Muscle layer of duodenum (tissue), 2 donors: Measurements from ENCODE around the gene CDA.

Experiments used
- H3K27ac ChIP-seq: one replicate; pipeline ENCODE4 v1.7.0; 2013; ENCODE audit warnings: mild to moderate bottlenecking, low read length
- H3K27me3 ChIP-seq: one replicate; pipeline ENCODE4 v1.7.0; 2013; ENCODE audit warnings: low read depth, mild to moderate bottlenecking, control low read depth, low read length
- H3K36me3 ChIP-seq, 2 donors: one replicate each; pipeline ENCODE4 v1.7.0; 2013; ENCODE audit warnings: low read length in 2 of 2, control low read depth in 1 of 2, mild to moderate bottlenecking in 1 of 2; ENCODE audit not compliant: insufficient read depth in 2 of 2, control insufficient read depth in 1 of 2
- H3K4me1 ChIP-seq, 2 donors: one replicate each; pipeline ENCODE4 v1.7.0; 2013; ENCODE audit warnings: low read length in 2 of 2, mild to moderate bottlenecking in 2 of 2, control low read depth in 1 of 2, moderate library complexity in 1 of 2; ENCODE audit not compliant: insufficient read depth in 2 of 2, control insufficient read depth in 1 of 2
- H3K4me3 ChIP-seq, 2 donors: one replicate each; pipeline ENCODE4 v1.7.0; 2013; ENCODE audit warnings: low read length in 2 of 2, low read depth in 1 of 2, mild to moderate bottlenecking in 1 of 2
- H3K9me3 ChIP-seq, 2 donors: one replicate each; pipeline ENCODE4 v1.7.0; 2013; ENCODE audit warnings: low read length in 2 of 2, control low read depth in 1 of 2, mild to moderate bottlenecking in 1 of 2; ENCODE audit not compliant: control insufficient read depth in 1 of 2
- donor health status: healthy.

Gene CDA

DNA sequence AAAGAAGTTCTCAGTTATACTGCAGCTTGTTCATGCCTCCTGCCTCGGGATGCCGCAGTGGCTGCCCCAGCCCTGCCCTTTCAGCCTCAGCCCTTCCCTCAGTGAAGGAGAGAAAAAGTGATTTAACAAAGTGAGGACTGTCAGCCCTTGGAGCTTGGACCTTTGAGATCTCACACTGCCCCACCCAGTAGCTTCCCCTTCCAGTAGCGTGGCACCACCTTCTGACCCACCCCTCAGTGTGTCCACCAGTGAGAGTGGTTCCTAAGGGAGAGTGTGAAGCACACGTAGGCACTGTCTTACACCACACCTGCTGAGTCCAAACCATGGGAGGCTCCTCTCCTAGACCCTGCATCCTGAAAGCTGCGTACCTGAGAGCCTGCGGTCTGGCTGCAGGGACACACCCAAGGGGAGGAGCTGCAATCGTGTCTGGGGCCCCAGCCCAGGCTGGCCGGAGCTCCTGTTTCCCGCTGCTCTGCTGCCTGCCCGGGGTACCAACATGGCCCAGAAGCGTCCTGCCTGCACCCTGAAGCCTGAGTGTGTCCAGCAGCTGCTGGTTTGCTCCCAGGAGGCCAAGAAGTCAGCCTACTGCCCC lies at the start of gene CDA:
Gene CDA (plus strand): TSS at position 464 of the 592 bp plus-strand sequence. CDS start 33 bp downstream, at position 497.
- Histone ChIP-seq H3K27ac (no peak within 1 kb of the TSS), H3K4me3 (peak within 1 kb of the TSS; percentile 30 to 52), H3K4me1 (peaks cover 0 to 4% of the 10 kb centered on the region in 2 donors), H3K27me3 (peaks cover 11% of the 10 kb centered on the region), H3K9me3 (no peaks in the 10 kb centered on the region), H3K36me3 (no peaks in the 10 kb centered on the region)

- Histone ChIP-seq H3K9me3 (no peaks in the 10 kb centered on the region), H3K4me1 (no peaks in the 10 kb centered on the region), H3K4me3 (no peak overlapping the region), H3K36me3 (no peaks in the 10 kb centered on the region), H3K27me3 (no peaks in the 10 kb centered on the region), H3K27ac (no peak overlapping the region)
Observed at GRCh38 chr1:20540281-20540680, 48.6 kb upstream of the CDA start.

DNA sequence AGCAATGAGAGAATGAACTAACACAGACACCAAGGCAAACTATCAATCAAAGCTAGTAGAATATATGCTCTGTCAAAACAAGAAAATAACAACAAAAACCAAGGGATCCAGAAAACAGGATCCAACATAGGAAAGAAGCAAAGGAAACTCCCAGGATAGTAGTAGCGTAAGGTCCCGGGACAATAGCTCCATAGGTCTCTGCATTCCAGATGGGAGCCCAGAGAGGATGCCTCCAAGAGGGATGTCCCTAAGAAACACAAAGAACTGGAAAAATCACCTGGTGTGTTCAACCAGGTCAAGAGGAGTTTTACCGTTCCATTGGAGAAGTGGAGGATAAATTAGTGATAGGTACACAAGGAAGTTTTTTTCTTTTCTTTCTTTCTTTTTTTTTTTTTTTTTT lies 42.3 kb upstream of the CDA start:
- Histone ChIP-seq H3K4me3 (no peak overlapping the region), H3K9me3 (no peaks in the 10 kb centered on the region), H3K27ac (no peak overlapping the region), H3K36me3 (no peaks in the 10 kb centered on the region), H3K4me1 (peaks cover 0 to 3% of the 10 kb centered on the region in 2 donors), H3K27me3 (peaks cover 5% of the 10 kb centered on the region)

DNA sequence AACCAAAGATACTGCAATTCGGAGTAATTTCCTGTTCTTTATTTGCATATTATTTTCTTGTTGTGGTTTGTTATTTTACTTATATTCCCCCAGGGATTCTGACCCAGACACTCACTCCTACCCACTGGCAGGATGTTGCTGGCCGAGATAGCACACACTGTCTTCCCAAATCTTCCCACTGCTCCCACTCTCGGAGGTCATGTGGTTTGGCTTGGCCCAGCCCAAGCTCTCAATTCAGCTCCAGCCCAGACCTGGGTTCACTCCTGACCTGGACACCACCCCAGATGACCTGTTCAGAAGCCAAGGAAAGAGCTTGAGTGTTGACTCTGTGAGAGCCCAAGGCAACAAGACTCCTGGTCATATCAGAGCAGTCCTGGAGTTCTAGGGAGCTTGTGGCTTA lies 37.7 kb upstream of the CDA start:
- H3K36me3 ChIP-seq: no peaks in the 10 kb centered on the region
- peaks cover 30% of the 10 kb centered on the region for H3K27me3 ChIP-seq
- peaks cover 3 to 22% of the 10 kb centered on the region in 2 donors for H3K4me1 ChIP-seq
- no peak overlapping the region for H3K4me3 ChIP-seq
- H3K9me3 ChIP-seq: no peaks in the 10 kb centered on the region
- H3K27ac ChIP-seq: no peak overlapping the region

DNA sequence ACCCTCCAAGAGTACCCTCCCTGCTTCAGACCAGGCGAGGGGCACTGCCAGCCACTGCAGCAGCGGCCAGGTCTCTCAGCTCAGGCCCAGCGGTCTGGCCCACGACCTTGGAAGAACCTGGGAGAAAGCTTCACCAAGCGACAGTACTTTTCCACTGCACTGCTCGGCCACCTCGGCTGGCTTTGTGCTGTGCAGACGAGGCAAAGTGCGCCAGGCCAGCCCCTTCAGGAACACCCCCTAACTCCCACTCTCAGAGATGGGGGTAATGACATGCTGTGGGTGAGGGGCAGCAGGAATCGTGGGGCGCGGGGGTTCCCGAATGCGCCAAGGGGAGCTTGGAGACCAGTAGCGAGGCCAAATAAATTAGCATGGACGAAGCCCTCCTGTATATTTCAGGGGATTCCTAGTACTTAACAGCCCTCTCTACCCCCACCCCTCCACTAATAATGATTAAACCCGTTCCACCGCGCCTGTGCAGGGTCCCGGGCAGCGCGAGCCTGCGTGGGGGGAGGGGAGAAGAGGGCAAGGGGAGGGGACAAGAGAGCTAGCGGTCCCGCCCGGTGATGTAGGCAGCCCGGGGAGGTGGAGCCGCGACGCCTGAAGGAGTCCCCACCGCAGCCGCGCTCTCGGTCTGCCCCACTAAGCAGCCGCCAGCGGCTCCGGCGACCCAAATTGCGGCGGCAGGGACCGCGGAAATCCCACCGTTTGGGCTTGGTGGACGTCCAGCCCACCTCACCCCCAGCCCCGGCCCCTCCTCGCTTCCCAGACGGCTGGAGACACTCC lies 36.8 kb upstream of the CDA start, which contains the start of gene FAM43B:
Gene FAM43B (plus strand): TSS at position 629 of the 783 bp plus-strand sequence. CDS start 401 bp downstream, outside the sequence.
- peak within 1 kb of the TSS in 1 of 2 donors; percentile 63 for H3K4me3 ChIP-seq
- no peaks in the 10 kb centered on the region for H3K36me3 ChIP-seq
- peaks cover 30% of the 10 kb centered on the region for H3K27me3 ChIP-seq
- H3K4me1 ChIP-seq: peaks cover 3 to 22% of the 10 kb centered on the region in 2 donors
- no peak within 1 kb of the TSS for H3K27ac ChIP-seq
- H3K9me3 ChIP-seq: no peaks in the 10 kb centered on the region

DNA sequence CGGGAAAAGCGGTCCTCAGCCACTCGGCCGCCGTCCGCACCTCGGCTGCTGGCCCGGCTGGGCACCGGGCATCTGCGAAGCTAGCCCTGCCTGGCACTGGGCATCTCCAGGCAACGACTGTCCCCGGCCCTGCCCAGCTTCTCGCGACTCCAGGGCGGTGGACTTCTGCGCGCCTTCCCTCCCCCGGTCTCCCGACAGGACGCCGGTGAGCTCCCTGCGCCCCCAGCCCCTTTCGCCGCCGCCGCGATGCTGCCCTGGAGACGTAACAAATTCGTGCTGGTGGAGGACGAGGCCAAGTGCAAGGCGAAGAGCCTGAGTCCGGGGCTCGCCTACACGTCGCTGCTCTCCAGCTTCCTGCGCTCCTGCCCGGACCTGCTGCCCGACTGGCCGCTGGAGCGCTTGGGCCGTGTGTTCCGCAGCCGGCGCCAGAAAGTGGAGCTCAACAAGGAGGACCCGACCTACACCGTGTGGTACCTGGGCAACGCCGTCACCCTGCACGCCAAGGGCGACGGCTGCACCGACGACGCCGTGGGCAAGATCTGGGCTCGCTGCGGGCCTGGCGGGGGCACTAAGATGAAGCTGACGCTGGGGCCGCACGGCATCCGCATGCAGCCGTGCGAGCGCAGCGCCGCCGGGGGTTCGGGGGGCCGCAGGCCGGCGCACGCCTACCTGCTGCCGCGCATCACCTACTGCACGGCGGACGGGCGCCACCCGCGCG lies 36.0 kb upstream of the CDA start:
- peaks cover 30% of the 10 kb centered on the region for H3K27me3 ChIP-seq
- no peaks in the 10 kb centered on the region for H3K9me3 ChIP-seq
- peak overlapping the region in 1 of 2 donors; percentile 63 for H3K4me3 ChIP-seq
- peaks cover 3 to 22% of the 10 kb centered on the region in 2 donors for H3K4me1 ChIP-seq
- no peak overlapping the region for H3K27ac ChIP-seq
- no peaks in the 10 kb centered on the region for H3K36me3 ChIP-seq

DNA sequence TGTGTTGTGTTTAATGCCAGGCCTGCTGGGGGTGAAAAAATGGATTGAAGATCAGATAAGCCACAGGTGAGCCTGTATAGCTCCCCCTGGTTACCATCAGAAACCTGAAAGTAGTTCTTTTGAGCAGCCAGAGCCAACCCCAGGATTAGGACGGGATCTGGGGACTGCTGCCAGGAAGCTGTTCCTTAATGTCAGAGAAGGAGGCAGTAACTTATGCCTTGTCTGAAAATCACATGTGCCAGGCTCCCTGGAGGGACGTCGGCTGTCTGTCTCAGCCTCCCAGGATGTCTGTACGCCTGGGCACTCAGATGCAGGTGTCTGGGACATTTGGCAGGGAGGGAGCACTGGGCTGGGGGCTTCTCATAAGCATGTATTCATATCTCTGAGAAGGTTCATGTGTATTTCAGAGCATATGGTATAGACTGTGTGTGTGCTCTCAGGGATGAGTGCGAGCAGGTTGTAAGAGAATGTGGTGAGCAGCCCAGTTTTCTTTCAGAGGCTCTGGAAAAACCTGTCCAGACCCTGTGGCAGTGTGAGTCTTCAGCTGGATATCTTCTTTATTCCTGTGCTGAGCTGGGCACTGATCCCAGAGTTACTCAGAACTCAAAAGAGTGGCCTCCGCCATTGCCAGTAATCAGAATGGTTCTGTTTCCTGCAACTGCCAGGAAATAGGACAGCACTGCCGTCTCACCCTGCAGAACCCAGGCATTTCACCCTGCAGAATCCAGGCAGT lies 33.7 kb upstream of the CDA start:
- Histone ChIP-seq H3K27ac (no peak overlapping the region), H3K9me3 (no peaks in the 10 kb centered on the region), H3K36me3 (no peaks in the 10 kb centered on the region), H3K27me3 (peaks cover 30% of the 10 kb centered on the region), H3K4me3 (no peak overlapping the region), H3K4me1 (peaks cover 3 to 22% of the 10 kb centered on the region in 2 donors)

GRCh38 chr1:20555758-20556120 lies 33.2 kb upstream of the CDA start:
- no peak overlapping the region for H3K27ac ChIP-seq
- H3K9me3 ChIP-seq: no peaks in the 10 kb centered on the region
- H3K27me3 ChIP-seq: peaks cover 30% of the 10 kb centered on the region
- no peak overlapping the region for H3K4me3 ChIP-seq
- no peaks in the 10 kb centered on the region for H3K36me3 ChIP-seq
- H3K4me1 ChIP-seq: peaks cover 3 to 22% of the 10 kb centered on the region in 2 donors

GRCh38 chr1:20558191-20558590 lies 30.7 kb upstream of the CDA start:
- Histone ChIP-seq H3K36me3 (no peaks in the 10 kb centered on the region), H3K27me3 (peaks cover 15% of the 10 kb centered on the region), H3K27ac (no peak overlapping the region), H3K9me3 (no peaks in the 10 kb centered on the region), H3K4me3 (no peak overlapping the region), H3K4me1 (peaks cover 3 to 4% of the 10 kb centered on the region in 2 donors)

- H3K9me3 ChIP-seq: no peaks in the 10 kb centered on the region
- H3K4me1 ChIP-seq: no peaks in the 10 kb centered on the region
- H3K36me3 ChIP-seq: no peaks in the 10 kb centered on the region
- no peak overlapping the region for H3K4me3 ChIP-seq
- H3K27ac ChIP-seq: no peak overlapping the region
- no peaks in the 10 kb centered on the region for H3K27me3 ChIP-seq
Observed at GRCh38 chr1:20560966-20561365, 27.9 kb upstream of the CDA start.

- Histone ChIP-seq H3K4me3 (no peak overlapping the region), H3K27me3 (no peaks in the 10 kb centered on the region), H3K9me3 (no peaks in the 10 kb centered on the region), H3K27ac (no peak overlapping the region), H3K4me1 (no peaks in the 10 kb centered on the region), H3K36me3 (no peaks in the 10 kb centered on the region)
Observed at GRCh38 chr1:20565234-20565633, 23.7 kb upstream of the CDA start.
